Progenitor cell of endocrine pancreas (in vitro differentiated cells): ENCODE measurements around the gene KIAA1614. TPM values are rescaled to one million over a fixed set of nuclear protein-coding genes. Genes with fewer than 3 reads are reported as not detected.

ENCODE experiments used
- DNase-seq: peaks from one replicate; pipeline ENCODE4 v3.0.0; 2021; ENCODE audit warnings: low spot score; ENCODE audit not compliant: unreplicated experiment
- H3K27ac Mint-ChIP-seq: 2 replicates; pipeline ENCODE4 v1.8.0; 2021; ENCODE audit warnings: mild to moderate bottlenecking, moderate library complexity, mixed read lengths
- H3K27me3 Mint-ChIP-seq: 2 replicates; pipeline ENCODE4 v1.8.0; 2021; ENCODE audit warnings: mixed read lengths
- H3K36me3 Mint-ChIP-seq: 2 replicates; pipeline ENCODE4 v1.8.0; 2022; ENCODE audit warnings: mixed read lengths; ENCODE audit not compliant: insufficient read depth
- H3K4me1 Mint-ChIP-seq: 2 replicates; pipeline ENCODE4 v1.8.0; 2021; ENCODE audit warnings: low read depth, mixed read lengths
- H3K4me3 Mint-ChIP-seq: 2 replicates; pipeline ENCODE4 v1.8.0; 2021; ENCODE audit warnings: low read depth, mild to moderate bottlenecking, moderate library complexity, mixed read lengths
- H3K9me3 Mint-ChIP-seq: 2 replicates; pipeline ENCODE4 v1.8.0; 2021; ENCODE audit warnings: low read depth, mixed read lengths
- CTCF ChIP-seq: fragments of 200-600 bp; sonication (generic); IDR thresholded peaks from one replicate; pipeline ENCODE4 v1.5.0; 2021; ENCODE audit warnings: antibody characterized with exemption, mild to moderate bottlenecking; ENCODE audit not compliant: unreplicated experiment
- total RNA-seq: library from RNA; stranded (reverse); gene quantifications from 2 replicates; pipeline ENCODE4 v1.2.1, GENCODE V29; 2021

The KIAA1614 gene
- total RNA-seq, 1 donor from 2014 or later: 2.5 TPM

- H3K4me3 Mint-ChIP-seq: no peak overlapping the region
- no peak for DNase-seq
- no peaks in the 10 kb centered on the region for H3K36me3 Mint-ChIP-seq
- no peaks in the 10 kb centered on the region for H3K9me3 Mint-ChIP-seq
- peaks cover 48% of the 10 kb centered on the region for H3K4me1 Mint-ChIP-seq
- H3K27ac Mint-ChIP-seq: peak overlapping the region; percentile 1
- TF ChIP-seq CTCF: no peak
- H3K27me3 Mint-ChIP-seq: peaks cover 3% of the 10 kb centered on the region
These were observed 14.7 kb downstream of the KIAA1614 start for GRCh38 chr1:180927348-180927747.

GRCh38 chr1:180927841-180928240, 15.1 kb downstream of the KIAA1614 start:
- Mint-ChIP-seq H3K4me1 (peaks cover 45% of the 10 kb centered on the region), H3K9me3 (no peaks in the 10 kb centered on the region), H3K27me3 (peaks cover 3% of the 10 kb centered on the region), H3K36me3 (no peaks in the 10 kb centered on the region), H3K4me3 (no peak overlapping the region), H3K27ac (no peak overlapping the region)
- no peak for TF ChIP-seq CTCF
- DNase-seq: no peak

- H3K27me3 Mint-ChIP-seq: peaks cover 3% of the 10 kb centered on the region
- peaks cover 1% of the 10 kb centered on the region for H3K36me3 Mint-ChIP-seq
- peak overlapping the region; percentile 22 for H3K27ac Mint-ChIP-seq
- H3K4me3 Mint-ChIP-seq: no peak overlapping the region
- peaks cover 37% of the 10 kb centered on the region for H3K4me1 Mint-ChIP-seq
- TF ChIP-seq CTCF: no peak
- no peak for DNase-seq
- H3K9me3 Mint-ChIP-seq: no peaks in the 10 kb centered on the region
These were observed 15.9 kb downstream of the KIAA1614 start for GRCh38 chr1:180928331-180929230.

GRCh38 chr1:180929389-180929788, 16.7 kb downstream of the KIAA1614 start:
- Mint-ChIP-seq H3K4me1 (peaks cover 32% of the 10 kb centered on the region), H3K27ac (no peak overlapping the region), H3K4me3 (no peak overlapping the region), H3K27me3 (peaks cover 3% of the 10 kb centered on the region), H3K36me3 (peaks cover 1% of the 10 kb centered on the region), H3K9me3 (no peaks in the 10 kb centered on the region)
- no peak for DNase-seq
- no peak for TF ChIP-seq CTCF

- Mint-ChIP-seq H3K27me3 (peaks cover 3% of the 10 kb centered on the region), H3K4me1 (peaks cover 23% of the 10 kb centered on the region), H3K9me3 (no peaks in the 10 kb centered on the region), H3K36me3 (peaks cover 3% of the 10 kb centered on the region), H3K4me3 (no peak overlapping the region), H3K27ac (no peak overlapping the region)
- no peak for TF ChIP-seq CTCF
- no peak for DNase-seq
These were observed 18.0 kb downstream of the KIAA1614 start for GRCh38 chr1:180930687-180931086.
